Measurements from ENCODE around the gene SLIT3.

Gene SLIT3

GRCh38 chr5:169029661-169030274 is 271.2 kb downstream of the SLIT3 start:
- peak; percentile 87 for DNase-seq (ENCODE audit: low spot score)

- DNase-seq (ENCODE audit: low spot score): no peak
Observed at GRCh38 chr5:169029037-169029436, 271.9 kb downstream of the SLIT3 start.

GRCh38 chr5:169027501-169028061 is 273.4 kb downstream of the SLIT3 start:
- peak; percentile 57 for DNase-seq (ENCODE audit: low spot score)

DNA sequence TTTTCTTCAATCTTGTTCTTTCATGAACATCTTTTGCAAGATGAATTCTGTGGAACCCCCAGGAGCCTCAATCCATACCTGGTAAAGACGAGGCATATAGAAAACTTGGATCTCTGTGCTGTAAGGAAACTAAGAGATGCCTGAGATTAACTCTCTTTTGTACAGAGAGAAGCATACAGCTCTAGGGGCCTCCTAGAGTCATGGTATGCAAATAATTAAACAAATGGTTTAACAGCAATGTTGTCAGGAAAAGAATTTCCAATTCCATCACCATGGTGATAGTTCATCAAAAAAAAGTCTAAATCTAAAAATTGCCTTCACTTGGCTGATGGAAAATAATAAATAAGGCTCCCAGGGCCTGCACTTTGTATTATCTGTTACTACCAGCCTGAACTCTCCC is 275.4 kb downstream of the SLIT3 start:
- DNase-seq (ENCODE audit: low spot score): no peak

DNA sequence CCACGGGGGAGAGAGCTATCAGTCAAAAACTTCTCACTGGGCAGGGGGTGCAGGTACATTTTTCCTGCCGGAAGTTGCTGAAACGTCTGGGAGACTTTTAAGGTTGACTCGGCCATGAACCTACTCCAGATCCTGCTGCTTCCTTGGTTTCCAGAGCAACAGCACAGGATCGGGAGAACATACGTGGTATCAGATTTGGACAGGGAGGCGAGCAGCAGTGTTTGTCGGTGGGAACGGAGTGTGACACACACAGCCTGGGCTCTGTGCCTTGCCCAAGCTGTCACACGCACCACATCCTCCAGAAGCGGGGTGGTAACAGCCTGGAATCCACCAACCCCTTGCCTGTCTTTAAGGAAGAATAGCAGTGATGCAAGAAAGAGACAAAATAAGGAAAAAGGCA is 276.5 kb downstream of the SLIT3 start:
- no peak for DNase-seq (ENCODE audit: low spot score)

DNA sequence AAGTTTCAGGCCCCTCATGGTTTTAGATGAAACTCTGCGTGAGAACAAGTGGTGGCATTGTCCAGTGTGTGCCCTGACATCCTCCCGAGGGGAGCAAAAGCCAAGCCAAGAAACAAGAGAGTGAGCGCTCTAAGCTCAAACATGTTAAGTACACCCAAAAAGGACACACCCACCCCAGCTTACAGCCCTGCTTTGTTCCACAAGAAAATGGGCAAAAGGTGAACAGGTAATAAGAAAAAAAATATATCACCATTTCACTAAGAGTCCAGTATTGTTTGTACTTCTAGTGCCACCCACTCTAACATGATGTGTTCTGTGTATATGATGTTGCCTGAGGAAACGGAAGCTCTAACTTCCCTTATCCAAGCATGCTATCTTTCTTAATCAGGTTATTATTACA is 278.2 kb downstream of the SLIT3 start:
- no peak for DNase-seq (ENCODE audit: low spot score)

DNA sequence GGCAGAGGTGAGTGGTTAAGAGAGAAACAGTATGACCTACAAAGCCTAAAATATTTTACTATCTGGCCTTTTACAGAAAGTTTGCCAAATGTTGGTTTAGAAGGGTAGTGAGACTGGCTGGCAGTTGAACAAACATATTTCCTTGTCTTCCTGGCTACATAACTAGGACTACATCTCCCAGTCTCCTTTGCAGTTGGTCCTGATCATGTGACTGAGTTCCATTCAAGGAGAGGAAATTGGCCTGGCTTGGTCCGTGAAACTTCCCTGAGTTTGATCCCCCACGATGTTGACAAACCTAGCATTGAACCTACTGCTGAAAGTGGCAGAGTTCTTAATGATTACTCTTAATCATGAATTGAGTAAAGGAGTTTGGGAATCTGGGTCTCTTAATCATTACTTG is 280.8 kb downstream of the SLIT3 start:
- no peak for DNase-seq (ENCODE audit: low spot score)

GRCh38 chr5:169018925-169019324 is 282.0 kb downstream of the SLIT3 start:
- no peak for DNase-seq (ENCODE audit: low spot score)

DNA sequence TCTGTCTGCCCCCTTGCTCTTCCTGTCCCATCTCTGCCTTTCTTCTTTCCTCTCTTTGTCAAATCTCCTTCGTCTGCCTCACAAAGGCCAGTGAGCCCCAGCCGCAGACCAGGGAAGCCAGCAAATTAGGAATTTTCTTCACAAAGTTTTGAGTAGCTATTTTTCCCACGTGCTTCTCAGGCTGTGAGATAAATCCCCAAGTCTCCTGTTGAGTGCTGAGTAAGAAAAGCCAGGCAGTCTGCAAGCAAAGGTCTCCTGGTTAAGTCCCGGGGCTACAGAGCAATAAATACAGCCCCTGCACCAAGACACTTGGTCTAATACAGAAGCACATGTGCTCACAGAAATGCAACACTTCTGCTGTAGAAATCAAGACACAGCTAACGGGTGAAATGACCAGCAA is 284.9 kb downstream of the SLIT3 start:
- DNase-seq (ENCODE audit: low spot score): no peak

DNA sequence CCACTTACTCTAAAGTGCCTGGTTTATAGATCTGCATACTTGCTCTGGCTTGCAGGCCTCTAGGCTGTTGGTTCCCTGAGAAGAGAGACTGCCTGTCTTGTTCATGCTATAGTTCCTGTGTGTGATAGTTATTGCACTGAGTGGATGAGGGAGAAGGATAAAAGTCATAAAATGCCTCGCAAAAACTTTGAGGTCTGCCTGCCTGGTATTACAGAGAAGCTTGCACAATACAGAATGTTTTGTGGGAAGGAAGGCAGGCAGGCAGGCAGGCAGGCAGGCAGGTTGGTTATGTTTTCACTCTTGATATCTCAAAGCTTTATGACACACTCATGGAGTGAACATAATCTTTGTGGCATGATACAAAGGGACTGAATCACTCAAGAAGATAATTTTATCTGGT is 287.1 kb downstream of the SLIT3 start:
- no peak for DNase-seq (ENCODE audit: low spot score)

GRCh38 chr5:169013208-169013728 is 287.7 kb downstream of the SLIT3 start:
- no peak for DNase-seq (ENCODE audit: low spot score)

GRCh38 chr5:169012450-169012849 is 288.5 kb downstream of the SLIT3 start:
- no peak for DNase-seq (ENCODE audit: low spot score)

GRCh38 chr5:169011451-169011850 is 289.5 kb downstream of the SLIT3 start:
- no peak for DNase-seq (ENCODE audit: low spot score)

DNA sequence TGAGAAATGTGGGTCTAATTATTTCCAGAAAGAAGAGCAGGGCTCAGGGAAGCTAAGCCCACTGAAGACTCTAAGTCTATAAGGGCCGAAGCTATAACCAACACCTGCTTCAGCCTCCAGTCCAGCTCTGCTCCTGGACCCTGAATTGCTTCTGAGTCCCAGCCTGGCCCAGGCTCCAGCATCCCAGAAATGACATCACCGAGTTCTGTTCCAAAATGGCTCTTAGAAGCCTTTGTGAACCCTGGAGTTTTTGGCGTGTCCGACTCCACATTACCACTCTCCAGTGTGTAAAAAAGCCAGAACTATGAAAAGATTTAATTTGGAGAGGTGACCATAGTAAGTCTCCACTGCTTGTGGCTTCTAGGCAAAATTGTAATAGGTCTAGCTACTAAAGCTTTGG is 289.9 kb downstream of the SLIT3 start:
- no peak for DNase-seq (ENCODE audit: low spot score)

- DNase-seq (ENCODE audit: low spot score): no peak
Observed at GRCh38 chr5:169009123-169009522, 291.8 kb downstream of the SLIT3 start.

- no peak for DNase-seq (ENCODE audit: low spot score)
Observed at GRCh38 chr5:169006842-169007790, 293.8 kb downstream of the SLIT3 start.

DNA sequence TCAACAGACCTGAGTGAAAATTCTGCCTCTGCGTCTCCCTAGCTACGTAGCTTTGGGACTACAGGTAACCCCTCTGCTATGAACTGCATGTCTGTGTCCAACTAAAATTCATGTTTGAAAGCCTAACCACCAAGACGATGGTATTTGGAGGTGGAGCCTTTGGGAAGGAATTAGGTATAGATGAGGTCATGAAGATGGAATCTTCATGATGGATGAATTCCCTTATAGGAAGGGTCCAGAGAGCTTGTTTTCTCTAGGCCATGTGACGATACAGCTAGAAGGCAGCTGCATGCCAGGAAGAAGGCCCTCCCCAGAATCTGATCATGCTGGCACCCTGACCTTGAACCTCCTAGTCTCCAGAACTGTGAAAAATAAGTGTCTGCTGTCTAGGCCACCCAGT is 296.4 kb downstream of the SLIT3 start:
- DNase-seq (ENCODE audit: low spot score): no peak

- peak; percentile 49 for DNase-seq (ENCODE audit: low spot score)
Observed at GRCh38 chr5:169003721-169004541, 297.0 kb downstream of the SLIT3 start.

DNA sequence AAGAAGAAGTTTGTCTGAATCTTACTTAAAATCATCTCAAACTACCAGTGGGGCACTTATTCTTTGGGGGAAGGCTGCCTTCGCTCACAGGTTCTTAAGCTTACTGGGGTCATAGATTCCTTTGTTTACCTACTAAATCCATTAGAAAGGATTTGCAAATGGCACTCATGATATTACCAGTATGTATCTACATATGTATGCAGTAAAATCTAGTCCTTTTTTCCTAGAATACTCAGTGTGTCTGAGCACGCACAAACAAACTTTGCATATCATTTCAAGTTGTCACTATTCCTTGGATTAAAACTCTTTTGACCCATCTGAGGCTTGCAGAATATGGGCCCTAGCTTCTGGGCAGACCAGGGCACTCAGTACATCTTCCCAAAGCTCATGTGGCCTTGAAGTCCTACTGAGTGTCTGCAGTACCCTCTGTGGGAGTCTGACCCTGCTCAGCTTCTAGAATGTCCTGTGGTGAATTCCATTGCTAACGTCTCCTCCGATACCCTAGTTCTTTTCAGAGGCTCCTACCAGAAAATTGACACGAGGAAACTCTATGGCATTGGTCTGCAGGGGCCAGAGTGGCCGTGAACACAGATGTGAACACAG is 297.9 kb downstream of the SLIT3 start:
- no peak for DNase-seq (ENCODE audit: low spot score)

DNA sequence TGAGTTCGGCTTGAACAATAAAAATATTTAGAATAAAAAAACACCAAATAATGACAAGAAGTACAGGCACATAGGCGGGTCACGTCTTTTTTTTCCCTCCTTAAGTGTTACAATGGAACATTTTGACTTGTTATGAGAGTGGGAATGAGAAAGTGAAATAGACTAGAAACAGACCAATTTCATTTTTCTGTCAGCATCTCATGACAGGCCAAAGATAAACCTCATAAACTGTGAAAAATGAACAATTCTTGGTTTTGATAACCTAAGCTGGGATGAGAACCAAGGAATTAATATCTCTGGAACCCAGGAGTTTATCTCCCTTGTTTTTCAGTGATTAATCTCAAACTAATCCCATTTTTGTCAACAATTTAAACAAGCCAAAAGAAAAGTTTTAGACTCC is 299.5 kb downstream of the SLIT3 start:
- DNase-seq (ENCODE audit: low spot score): no peak

DNA sequence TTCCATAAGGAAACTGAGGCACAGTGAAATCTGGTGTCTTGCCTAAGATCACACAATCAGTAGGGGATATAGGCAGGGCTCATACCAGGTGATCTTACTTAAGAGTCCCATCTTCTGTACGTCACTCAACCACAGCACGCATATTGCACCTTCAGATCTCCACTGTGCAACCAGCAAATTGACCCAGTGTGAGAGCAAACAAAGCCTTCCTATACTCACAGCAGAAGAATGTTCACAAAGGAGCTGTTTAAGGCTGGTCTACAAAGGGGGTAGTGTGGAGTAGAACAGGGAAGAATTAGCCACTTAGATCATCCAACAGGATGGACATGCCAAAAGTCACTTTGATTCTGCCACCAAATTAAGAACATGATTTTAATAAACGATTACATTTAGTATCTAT is 305.9 kb downstream of the SLIT3 start:
- peak; percentile 95 for DNase-seq (ENCODE audit: low spot score)

- DNase-seq (ENCODE audit: low spot score): peak; percentile 48
Observed at GRCh38 chr5:168992687-168993086, 308.3 kb downstream of the SLIT3 start.

Data from pons (tissue), 1 donor.